KOPT-K1 (cell line): ENCODE data around the gene ZNF396.

Experiments
- H3K27ac ChIP-seq: fragments of 200-600 bp; sonication (generic); 2 replicates; pipeline ENCODE4 v1.5.1; 2016; ENCODE audit warnings: antibody characterized with exemption, mild to moderate bottlenecking, low read depth, low read length; ENCODE audit not compliant: poor library complexity, severe bottlenecking
- H3K36me3 ChIP-seq: fragments of 200-600 bp; sonication (generic); 2 replicates; pipeline ENCODE4 v1.5.1; 2017; ENCODE audit warnings: antibody characterized with exemption, mild to moderate bottlenecking, low read length, moderate library complexity; ENCODE audit not compliant: insufficient read depth
- H3K9me3 ChIP-seq: fragments of 200-600 bp; sonication (generic); 2 replicates; pipeline ENCODE4 v1.5.1; 2017; ENCODE audit warnings: antibody characterized with exemption, low read length, mild to moderate bottlenecking; ENCODE audit not compliant: insufficient read depth, poor library complexity, severe bottlenecking

ZNF396 gene

DNA sequence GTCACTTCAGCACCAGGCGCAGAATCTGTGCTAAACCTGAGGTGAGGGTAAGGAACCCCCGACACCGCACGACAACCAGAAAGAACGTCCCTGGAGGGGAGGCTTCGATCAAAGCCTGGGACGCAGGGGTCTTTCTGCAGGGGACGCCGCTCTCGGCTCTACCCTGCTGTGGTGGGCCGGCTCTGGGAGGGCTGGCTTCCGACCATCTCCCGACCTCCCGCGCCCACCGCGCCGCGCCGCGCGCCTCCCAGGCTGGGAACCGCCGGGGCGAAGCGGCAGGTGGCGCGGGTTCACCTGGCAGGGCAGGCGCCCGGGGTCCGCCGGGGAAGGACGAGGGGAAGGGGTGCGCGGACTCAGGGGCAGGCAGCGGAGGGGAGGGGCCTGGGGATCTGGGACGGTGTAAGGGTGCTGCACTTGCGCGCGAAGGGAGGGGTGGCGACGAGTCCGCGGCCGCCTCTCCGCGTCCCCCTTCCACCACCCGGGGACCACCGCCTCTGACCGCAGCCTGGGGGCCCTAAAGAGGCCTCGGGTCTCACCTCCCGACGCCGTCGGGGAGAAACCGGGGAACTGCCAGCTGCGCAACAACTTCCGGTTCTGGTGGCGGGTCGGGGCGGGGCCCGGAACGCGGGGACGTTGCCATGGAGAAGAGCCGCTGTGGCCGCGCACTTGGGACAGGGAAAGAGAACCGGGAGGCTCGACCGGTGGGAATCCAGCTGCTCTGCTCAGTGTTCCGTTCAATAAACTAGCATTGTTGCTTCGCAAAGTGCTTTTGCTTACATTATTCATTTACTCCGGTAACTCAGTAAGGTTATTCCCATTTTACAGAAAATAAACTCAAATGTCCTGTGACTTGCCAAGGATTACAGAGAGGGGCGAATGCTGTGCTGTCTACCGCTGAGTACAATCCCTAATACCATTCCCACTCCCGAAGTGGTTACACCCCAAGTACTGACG lies at the start of gene ZNF396:
ZNF396 (minus strand) TSS at position 596 of the 954 bp plus-strand sequence. CDS start 3,045 bp downstream, outside the sequence.
- peak within 1 kb of the TSS; percentile 27 for H3K27ac ChIP-seq
- H3K36me3 ChIP-seq: no peaks in the 10 kb centered on the region

DNA sequence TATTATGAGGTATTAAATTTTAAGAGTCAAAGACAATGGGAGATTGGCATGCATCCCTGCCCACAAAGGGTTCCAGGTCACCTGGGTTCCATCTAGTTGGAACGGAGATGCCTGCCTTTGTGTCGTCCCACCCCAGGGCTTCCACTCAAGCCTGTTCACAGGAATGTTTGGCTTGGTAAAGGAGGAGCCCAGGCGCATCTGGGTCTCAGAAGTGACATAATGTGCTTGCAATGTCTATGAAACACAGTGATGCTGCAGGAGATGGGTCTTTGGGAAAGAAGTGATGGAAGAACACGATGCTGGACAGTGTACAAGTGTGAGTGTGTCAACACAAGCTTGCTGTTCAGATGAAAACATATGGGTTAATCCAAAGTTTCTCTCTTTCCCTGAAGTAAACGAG lies 49.6 kb upstream of the ZNF396 start:
- H3K9me3 ChIP-seq: no peaks in the 10 kb centered on the region
- H3K27ac ChIP-seq: no peak overlapping the region
- H3K36me3 ChIP-seq: no peaks in the 10 kb centered on the region

More for the DNA sequence above, at the start of gene ZNF396:
- H3K9me3 ChIP-seq: no peaks in the 10 kb centered on the region

DNA sequence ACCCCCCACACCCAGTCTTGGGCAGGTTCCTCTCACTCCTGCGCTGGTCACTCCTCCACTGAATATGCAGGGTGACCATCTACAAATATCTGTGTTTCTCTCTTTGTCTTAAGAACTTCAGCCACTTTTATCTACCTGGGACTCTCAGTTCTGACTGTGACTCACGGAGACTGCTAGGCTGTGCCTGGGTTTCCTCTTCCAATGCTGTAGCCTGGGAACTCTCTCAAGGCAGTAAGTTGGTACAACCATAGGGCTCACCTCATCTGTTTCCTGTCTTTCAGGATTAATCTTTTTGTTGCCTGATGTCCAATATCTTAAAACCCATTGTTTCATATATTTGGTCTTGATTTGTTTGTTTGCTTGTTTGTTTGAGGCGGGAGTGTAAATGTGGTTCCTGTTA lies 47.2 kb upstream of the ZNF396 start:
- no peaks in the 10 kb centered on the region for H3K36me3 ChIP-seq
- H3K27ac ChIP-seq: no peak overlapping the region
- H3K9me3 ChIP-seq: no peaks in the 10 kb centered on the region

DNA sequence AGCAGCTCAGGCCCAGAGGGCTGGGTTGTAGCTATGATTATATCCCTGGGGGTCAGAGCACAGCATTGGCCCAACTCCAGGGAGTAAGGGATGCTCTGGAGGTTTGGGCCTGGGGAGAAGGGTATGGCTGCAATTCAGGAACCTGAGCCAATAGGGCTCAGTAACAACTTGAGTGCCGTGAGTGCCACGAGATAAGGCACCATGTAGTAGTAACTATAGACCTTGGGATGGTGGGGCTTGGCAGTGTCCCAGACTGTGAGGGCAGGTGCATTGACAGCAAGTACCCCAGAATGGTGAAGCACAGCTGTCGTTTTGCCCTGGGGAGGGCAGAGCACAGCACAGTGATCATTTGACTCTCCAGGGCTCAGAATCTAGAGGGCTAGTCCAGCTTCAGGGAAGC lies 45.1 kb upstream of the ZNF396 start:
- Histone ChIP-seq H3K27ac (no peak overlapping the region), H3K9me3 (peaks cover 10% of the 10 kb centered on the region), H3K36me3 (no peaks in the 10 kb centered on the region)

DNA sequence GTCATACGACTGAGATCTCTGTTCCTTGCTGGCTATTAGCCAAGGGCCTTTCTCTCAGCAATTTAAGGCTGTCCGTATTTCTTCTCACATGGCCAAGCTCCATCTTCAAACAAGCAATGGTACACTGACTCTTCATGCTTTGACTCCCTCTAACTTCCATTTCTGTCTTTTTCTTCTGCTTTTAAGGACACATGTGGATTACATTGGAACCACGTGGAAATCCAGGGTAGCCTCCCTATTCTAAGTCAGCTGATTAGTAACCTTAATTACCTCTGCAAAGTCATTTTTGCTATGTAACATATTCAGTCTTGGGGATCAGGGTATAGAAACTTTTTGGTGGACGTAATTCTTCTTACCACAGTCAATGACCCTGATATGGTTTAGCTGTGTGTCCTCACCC lies 41.5 kb upstream of the ZNF396 start:
- Histone ChIP-seq H3K36me3 (no peaks in the 10 kb centered on the region), H3K9me3 (peaks cover 14% of the 10 kb centered on the region), H3K27ac (no peak overlapping the region)

DNA sequence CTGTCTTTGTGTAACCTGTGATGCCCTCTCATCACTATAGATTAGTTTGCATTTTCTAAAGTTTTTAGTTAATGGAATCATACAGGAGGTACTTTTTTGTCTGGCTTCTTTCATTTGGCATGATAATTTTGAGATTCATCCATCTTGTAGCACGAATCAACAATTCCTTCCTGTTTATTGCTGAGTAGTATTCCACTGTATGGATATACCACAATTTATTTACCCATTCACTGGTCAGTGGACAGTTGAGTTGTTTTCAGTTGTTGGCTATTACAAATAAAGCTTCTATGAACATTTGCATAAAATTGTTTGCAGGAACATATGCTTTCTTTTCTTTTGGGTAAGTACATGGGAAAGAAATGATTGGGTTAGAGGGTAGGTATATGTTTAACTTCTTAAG lies 40.1 kb upstream of the ZNF396 start:
- no peaks in the 10 kb centered on the region for H3K36me3 ChIP-seq
- peaks cover 14% of the 10 kb centered on the region for H3K9me3 ChIP-seq
- no peak overlapping the region for H3K27ac ChIP-seq

DNA sequence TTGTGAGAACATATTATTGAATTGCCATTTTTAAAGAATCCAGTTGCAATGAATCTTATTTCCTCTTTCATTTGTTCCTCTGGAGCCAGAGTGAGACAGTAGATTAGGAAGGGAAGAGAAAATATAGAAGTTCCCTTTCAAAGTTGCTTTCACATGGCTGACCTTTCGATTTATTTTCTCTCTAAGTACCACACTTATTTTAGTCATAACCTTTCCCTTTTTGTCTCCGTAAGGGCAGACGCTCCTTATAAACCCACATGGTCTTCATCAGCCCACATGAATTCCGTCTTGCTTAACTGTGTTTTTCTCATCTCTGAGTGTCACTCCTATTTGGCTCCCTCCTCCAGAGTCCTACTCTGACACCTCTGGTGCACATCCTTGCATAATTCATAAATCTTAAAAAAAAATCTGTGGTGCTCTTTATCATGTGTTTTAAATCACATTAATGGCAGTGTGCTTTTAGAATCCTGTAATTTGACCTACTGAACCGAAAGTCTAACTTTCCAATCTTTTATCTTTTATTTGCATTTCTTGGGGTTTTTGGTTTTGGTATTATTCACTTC lies 38.5 kb upstream of the ZNF396 start:
- H3K27ac ChIP-seq: no peak overlapping the region
- H3K36me3 ChIP-seq: no peaks in the 10 kb centered on the region
- peaks cover 14% of the 10 kb centered on the region for H3K9me3 ChIP-seq

DNA sequence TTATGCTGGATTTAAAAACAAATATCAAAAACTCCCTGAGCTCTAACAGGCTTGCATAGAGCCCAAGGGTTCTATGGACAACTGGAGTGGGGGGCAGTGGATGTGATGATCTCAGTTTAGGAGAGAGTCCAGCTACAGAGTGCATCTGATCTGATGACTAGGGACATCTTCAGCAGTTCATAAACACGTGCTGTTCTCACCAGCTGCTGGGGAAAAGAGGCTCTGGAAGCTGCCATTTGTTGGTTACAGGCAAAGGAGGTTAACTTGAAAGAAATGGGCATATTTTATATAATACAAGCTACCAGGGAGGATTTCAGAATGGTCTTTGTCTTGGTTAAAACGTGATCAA lies 36.0 kb upstream of the ZNF396 start:
- Histone ChIP-seq H3K27ac (no peak overlapping the region), H3K9me3 (peaks cover 8% of the 10 kb centered on the region), H3K36me3 (no peaks in the 10 kb centered on the region)

DNA sequence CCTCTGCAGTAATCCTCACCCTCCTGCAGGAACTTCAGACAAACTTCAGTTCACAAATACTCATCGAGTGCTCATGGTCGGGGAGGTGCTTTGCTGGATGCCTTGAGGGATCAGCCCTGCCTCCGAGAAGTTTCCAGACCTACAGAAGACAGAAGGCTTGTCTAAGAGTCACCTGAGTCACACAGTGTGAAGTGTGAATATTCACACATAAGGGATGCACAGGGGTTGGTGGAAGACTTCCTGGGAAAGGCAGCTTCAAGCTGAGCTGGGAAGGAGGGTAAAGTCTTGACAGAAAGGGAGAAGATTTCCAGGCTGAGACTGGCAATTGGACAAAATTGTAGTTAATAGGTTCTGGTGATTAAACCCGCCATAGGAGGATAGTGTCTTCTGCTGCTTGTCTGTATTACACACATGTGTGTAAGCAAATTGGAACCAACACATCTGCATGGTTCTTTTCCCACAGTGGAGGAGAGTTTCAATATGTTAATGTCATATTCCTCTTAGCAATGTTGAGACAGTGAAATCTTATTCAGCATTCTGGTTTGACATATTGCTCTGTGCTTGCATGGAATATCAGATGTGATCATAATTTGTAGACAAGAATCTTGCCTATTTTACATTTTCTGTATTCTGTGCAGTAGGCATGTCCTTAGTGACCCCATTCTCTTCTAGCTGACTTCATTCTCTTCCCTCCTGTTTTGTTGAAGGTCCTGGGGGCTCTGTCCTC lies 34.7 kb upstream of the ZNF396 start:
- Histone ChIP-seq H3K36me3 (no peaks in the 10 kb centered on the region), H3K27ac (no peak overlapping the region), H3K9me3 (no peaks in the 10 kb centered on the region)

DNA sequence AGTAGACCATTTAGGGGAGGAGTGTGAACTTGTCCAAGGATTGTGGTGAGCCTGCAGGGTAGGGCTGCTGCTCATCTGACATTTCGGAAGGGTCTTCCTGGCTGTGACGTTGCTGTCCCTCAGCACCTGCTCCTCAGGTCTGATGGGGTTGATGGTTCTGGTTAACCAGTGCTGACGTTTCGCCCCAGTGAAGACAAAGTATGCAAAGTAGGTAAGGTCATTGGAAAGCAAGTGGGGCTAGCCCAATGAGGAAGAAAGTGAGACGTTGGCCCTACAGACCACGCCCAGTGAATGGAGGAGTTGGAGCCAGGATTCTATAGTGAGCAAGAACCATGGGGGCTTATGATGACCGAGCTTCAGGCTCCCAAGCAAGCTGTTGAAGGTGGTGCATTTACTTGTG lies 33.4 kb upstream of the ZNF396 start:
- no peak overlapping the region for H3K27ac ChIP-seq
- H3K36me3 ChIP-seq: no peaks in the 10 kb centered on the region
- no peaks in the 10 kb centered on the region for H3K9me3 ChIP-seq

DNA sequence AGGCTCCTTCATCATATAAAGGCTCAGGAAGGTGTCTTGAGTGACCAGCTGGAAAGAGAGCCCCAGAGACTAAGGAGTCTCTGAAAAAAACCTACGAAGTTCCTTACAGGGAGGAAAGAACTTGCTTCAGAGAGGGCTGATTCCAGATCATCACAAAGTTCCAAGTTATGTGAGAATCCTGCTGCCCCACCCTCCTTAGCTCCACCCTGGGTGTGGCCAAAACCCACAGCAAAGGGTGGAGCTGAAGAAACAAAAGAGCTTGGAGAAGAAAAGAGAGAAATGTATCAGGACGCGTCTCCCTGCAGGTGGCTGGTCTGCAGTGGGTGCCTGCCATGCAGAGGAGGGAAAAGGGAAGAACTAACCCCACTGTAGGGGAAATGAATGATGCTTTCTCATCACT lies 32.8 kb upstream of the ZNF396 start:
- Histone ChIP-seq H3K27ac (no peak overlapping the region), H3K9me3 (no peaks in the 10 kb centered on the region), H3K36me3 (no peaks in the 10 kb centered on the region)

DNA sequence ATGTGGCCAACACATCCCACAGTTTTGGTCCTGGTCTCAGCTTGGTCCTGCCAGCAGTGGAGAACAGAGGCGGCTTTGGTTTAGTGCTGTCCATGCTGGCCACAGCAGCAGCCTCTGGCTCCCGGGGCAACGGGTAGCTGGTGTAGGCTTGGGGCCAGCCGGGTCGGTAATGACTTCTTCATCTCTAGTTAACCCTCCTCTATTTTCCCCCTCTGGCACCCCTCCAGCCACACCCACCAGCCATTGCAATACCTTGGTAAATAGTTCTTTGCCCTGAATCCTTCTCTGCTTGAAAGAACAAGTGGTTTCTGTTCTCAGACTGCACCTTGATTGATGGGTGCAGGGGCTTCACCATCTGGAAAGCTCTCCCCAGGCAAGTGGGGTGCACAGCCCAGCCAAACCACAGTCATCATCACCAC lies 31.7 kb upstream of the ZNF396 start:
- H3K9me3 ChIP-seq: no peaks in the 10 kb centered on the region
- no peaks in the 10 kb centered on the region for H3K36me3 ChIP-seq
- H3K27ac ChIP-seq: no peak overlapping the region

DNA sequence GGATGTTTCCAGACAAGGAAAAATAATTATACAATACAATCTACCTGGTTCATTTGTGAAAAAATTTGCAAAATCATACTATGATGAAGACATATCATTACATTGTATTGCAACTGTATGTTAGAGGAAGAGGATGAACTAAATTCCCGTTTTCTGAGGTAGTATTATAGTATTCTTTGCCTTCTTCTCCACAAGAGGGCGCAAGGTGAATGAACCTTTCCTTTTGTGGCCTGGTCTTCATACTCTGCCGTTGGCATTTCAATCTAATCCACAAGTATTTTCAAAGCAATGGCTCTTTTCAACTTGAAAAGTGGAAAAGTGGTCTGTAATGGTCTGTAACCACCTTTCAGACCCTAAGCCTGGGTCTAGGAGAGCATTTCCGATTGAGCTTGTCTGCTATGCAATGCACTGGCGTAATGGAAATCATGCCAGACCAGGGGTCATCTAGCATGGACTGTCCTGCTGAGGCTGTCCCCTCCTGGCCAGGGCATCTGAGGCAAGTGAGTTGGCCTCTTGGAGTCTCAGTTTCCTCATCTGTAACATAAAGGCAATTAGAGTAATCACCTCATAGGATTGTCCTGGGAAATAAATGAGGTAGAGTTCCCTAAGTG lies 30.8 kb upstream of the ZNF396 start:
- no peaks in the 10 kb centered on the region for H3K9me3 ChIP-seq
- H3K27ac ChIP-seq: no peak overlapping the region
- H3K36me3 ChIP-seq: no peaks in the 10 kb centered on the region

DNA sequence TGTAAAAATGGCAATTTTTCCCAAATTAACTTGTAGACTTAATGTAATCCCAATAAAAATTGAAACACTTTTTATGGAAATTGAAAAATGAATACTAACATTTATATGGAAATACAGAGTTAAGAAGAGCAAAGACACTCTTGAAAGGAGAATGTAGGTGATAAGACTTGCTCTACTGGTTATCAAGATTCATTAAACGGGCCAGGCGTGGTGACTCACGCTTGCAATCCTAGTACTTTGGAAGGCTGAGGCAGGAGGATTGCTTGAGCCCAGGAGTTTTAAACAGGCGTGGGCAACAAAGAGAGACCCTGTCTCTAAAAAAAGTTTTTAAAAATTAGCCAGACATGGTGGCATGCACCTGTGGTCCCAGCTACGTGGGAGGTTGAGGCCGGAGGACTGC lies 29.5 kb upstream of the ZNF396 start:
- no peak overlapping the region for H3K27ac ChIP-seq

DNA sequence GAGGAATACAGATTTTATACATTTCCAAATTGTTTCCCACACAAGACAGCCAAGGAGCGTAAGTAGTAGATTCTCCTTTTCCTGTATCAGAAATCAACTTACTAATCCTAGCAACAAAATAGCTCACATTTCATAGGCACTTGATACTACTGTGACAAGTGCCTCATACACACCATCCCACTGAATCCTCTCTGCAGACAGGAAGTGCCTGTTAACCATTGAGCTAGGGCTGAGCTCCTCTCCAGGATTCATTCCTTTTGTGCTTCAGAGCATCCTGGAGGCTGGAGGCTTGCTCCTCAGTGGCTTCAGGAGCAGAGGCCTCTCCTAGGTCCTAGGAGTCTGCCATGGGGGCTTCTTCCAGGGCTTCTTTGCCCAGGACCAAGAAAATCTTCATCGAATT lies 20.8 kb upstream of the ZNF396 start:
- no peaks in the 10 kb centered on the region for H3K36me3 ChIP-seq
- no peak overlapping the region for H3K27ac ChIP-seq
- H3K9me3 ChIP-seq: no peaks in the 10 kb centered on the region

More for the DNA sequence above, 29.5 kb upstream of the ZNF396 start:
- H3K36me3 ChIP-seq: no peaks in the 10 kb centered on the region
- H3K9me3 ChIP-seq: no peaks in the 10 kb centered on the region
